Hepatocyte (in vitro differentiated cells): ENCODE data around the gene ARF3. TPM values are rescaled to one million over a fixed set of nuclear protein-coding genes. Genes with fewer than 3 reads are reported as not detected.

Experiments used
- DNase-seq: peaks from one replicate; pipeline ENCODE4 v3.0.0-alpha.2; 2016; ENCODE audit warnings: low spot score
- H2AFZ ChIP-seq: fragments of 200-600 bp; sonication (generic); 2 replicates; pipeline ENCODE4 v1.6.0; 2016; ENCODE audit warnings: antibody characterized with exemption, mild to moderate bottlenecking
- H3K27ac ChIP-seq: fragments of 200-600 bp; sonication (generic); 2 replicates; pipeline ENCODE4 v1.5.1; 2016; ENCODE audit warnings: mild to moderate bottlenecking
- H3K27me3 ChIP-seq: fragments of 200-600 bp; sonication (generic); 2 replicates; pipeline ENCODE4 v1.6.1; 2016
- H3K36me3 ChIP-seq: fragments of 200-600 bp; sonication (generic); replicated peaks from 2 replicates; pipeline ENCODE4 v1.5.1; 2016; ENCODE audit warnings: low read depth; ENCODE audit not compliant: insufficient read depth
- H3K4me1 ChIP-seq: fragments of 200-600 bp; sonication (generic); 2 replicates; pipeline ENCODE4 v1.5.1; 2016; ENCODE audit warnings: mild to moderate bottlenecking, moderate library complexity; ENCODE audit not compliant: insufficient read depth
- H3K4me2 ChIP-seq: fragments of 200-600 bp; sonication (generic); 2 replicates; pipeline ENCODE4 v1.6.0; 2016
- H3K4me3 ChIP-seq: fragments of 200-600 bp; sonication (generic); 2 replicates; pipeline ENCODE4 v1.5.1; 2016; ENCODE audit warnings: mild to moderate bottlenecking
- H3K79me2 ChIP-seq: fragments of 200-600 bp; sonication (generic); 2 replicates; pipeline ENCODE4 v1.6.0; 2017; ENCODE audit warnings: mild to moderate bottlenecking
- H3K9me2 ChIP-seq: fragments of 200-600 bp; sonication (generic); replicated peaks from 2 replicates; pipeline ENCODE4 v1.6.0; 2017; ENCODE audit warnings: mild to moderate bottlenecking; ENCODE audit not compliant: insufficient read depth
- H3K9me3 ChIP-seq: fragments of 200-600 bp; sonication (generic); 2 replicates; pipeline ENCODE4 v1.5.1; 2016; ENCODE audit warnings: low read depth, mild to moderate bottlenecking
- H4K20me1 ChIP-seq: fragments of 200-600 bp; sonication (generic); 2 replicates; pipeline ENCODE4 v1.6.0; 2016; ENCODE audit warnings: mild to moderate bottlenecking; ENCODE audit not compliant: insufficient read depth, poor library complexity, severe bottlenecking
- CTCF ChIP-seq: fragments of 200-600 bp; sonication (generic); IDR thresholded peaks from 2 replicates; pipeline ENCODE4 v1.5.1; 2016; ENCODE audit warnings: antibody characterized with exemption, mild to moderate bottlenecking; ENCODE audit not compliant: poor library complexity
- EZH2 ChIP-seq: fragments of 200-600 bp; sonication (generic); IDR thresholded peaks from 2 replicates; pipeline ENCODE4 v1.6.1; 2016; ENCODE audit warnings: antibody characterized with exemption, mild to moderate bottlenecking, borderline replicate concordance
- EZH2phosphoT487 ChIP-seq: fragments of 200-600 bp; sonication (generic); IDR thresholded peaks from one replicate; pipeline ENCODE4 v1.6.1; 2018; ENCODE audit warnings: antibody characterized with exemption, mild to moderate bottlenecking, low read depth, moderate library complexity; ENCODE audit not compliant: unreplicated experiment, severe bottlenecking
- WGBS: methylation state at CpG from one replicate; pipeline ENCODE4 v1.1.6; 2016; ENCODE audit warnings: low lambda C conversion rate; ENCODE audit errors: missing lambda C conversion rate; 5-methylcytosine and 5-hydroxymethylcytosine counted together
- polyA plus RNA-seq: library from polyadenylated mRNA; unstranded; fragments of >200 nt; fragmentation: Nextera tagmentation; extraction: Ambion mirVana; gene quantifications from 2 replicates; pipeline ENCODE4 v1.2.1, GENCODE V29; 2016
- total RNA-seq: library from RNA; depleted of rRNA; stranded (reverse); fragments of >200 nt; gene quantifications from 2 replicates; pipeline ENCODE4 v1.2.3, GENCODE V29; 2014

The ARF3 gene
- total and polyA plus RNA-seq, 2 experiments from 2014 or later: 57.6 to 71.3 TPM

DNA sequence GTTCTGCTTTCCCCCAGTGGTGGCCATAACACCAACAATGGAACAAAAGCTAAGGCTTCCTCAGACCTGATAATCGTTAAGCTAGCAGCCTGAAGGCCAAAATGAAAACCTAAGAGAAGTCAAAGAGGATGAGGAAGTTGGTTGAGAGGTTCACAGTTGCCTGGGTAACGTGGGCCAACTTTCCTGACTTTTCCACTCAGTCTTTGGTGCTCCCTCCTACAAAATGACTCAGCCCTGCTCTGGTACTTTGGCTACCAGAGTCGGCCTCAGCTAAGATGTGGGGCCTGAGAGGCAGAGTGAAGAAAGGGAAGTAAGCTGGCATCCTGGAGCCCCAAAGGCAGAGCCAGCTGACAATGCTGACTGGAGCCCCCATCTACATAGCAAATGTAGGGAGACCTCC is 17.1 kb downstream of the ARF3 start:
- H3K36me3 ChIP-seq: no peaks in the 10 kb centered on the region
- H3K4me1 ChIP-seq: no peaks in the 10 kb centered on the region
- no peak for TF ChIP-seq EZH2
- no peak for TF ChIP-seq EZH2phosphoT487
- no peak for TF ChIP-seq CTCF
- no peak overlapping the region for H3K4me2 ChIP-seq
- no peaks in the 10 kb centered on the region for H3K27me3 ChIP-seq
- H3K4me3 ChIP-seq: no peak overlapping the region
- H3K9me2 ChIP-seq: no peaks in the 10 kb centered on the region
- H3K27ac ChIP-seq: no peak overlapping the region
- peaks cover 27% of the 10 kb centered on the region for H4K20me1 ChIP-seq
- peaks cover 30% of the 10 kb centered on the region for H3K79me2 ChIP-seq
- DNase-seq: no peak
- 92% methylated on average over 3 of the region's 3 CpGs for WGBS
- H3K9me3 ChIP-seq: no peaks in the 10 kb centered on the region
- H2AFZ ChIP-seq: no peak overlapping the region

DNA sequence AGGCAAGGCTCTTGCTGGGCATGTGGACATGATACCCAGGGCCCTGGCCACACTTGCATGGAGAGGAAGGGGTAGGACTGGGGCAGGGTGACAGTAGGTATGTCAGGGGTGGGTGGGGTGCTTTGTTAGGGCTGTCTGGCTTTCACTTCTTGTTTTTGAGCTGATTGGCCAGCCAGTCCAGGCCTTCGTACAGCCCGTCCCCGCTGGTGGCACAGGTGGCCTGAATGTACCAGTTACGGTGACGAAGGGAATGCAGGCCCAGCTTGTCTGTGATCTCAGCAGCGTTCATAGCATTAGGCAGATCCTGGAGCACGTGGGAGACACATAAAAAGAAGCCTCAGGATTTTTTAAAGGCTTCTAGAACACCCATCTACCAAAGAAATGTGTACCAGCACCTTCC is 18.5 kb downstream of the ARF3 start:
- 97% methylated on average over 7 of the region's 7 CpGs for WGBS
- no peaks in the 10 kb centered on the region for H3K4me1 ChIP-seq
- peaks cover 18% of the 10 kb centered on the region for H3K79me2 ChIP-seq
- H3K36me3 ChIP-seq: no peaks in the 10 kb centered on the region
- H4K20me1 ChIP-seq: peaks cover 17% of the 10 kb centered on the region
- no peak overlapping the region for H3K4me3 ChIP-seq
- DNase-seq: no peak
- no peak overlapping the region for H3K27ac ChIP-seq
- no peak for TF ChIP-seq EZH2
- TF ChIP-seq CTCF: no peak
- TF ChIP-seq EZH2phosphoT487: no peak
- no peaks in the 10 kb centered on the region for H3K27me3 ChIP-seq
- no peak overlapping the region for H3K4me2 ChIP-seq
- no peaks in the 10 kb centered on the region for H3K9me3 ChIP-seq
- no peaks in the 10 kb centered on the region for H3K9me2 ChIP-seq
- H2AFZ ChIP-seq: no peak overlapping the region

DNA sequence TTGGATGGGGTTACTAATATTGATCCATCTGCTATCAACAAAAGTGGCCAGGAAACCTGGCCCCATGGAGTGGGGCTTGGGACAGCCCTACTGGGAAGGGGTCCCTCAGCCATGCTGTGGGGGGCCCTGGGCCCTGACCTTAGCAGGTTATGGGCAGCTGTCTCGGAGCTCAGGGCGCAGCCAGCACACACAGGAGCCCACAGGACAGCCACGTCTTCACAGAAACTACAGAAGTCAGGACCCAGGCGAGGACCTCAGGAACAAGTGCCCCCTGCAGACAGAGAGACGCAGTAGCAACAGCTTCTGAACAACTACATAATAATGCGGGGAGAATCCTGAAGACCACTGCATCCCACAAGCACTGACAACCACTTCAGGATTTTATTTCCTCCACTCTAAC is 20.1 kb downstream of the ARF3 start:
- Histone ChIP-seq H3K9me3 (no peaks in the 10 kb centered on the region), H3K27ac (no peak overlapping the region), H3K4me3 (no peak overlapping the region), H3K9me2 (no peaks in the 10 kb centered on the region), H3K4me1 (no peaks in the 10 kb centered on the region), H3K4me2 (no peak overlapping the region), H3K36me3 (no peaks in the 10 kb centered on the region), H2AFZ (no peak overlapping the region), H3K79me2 (peaks cover 4% of the 10 kb centered on the region), H3K27me3 (no peaks in the 10 kb centered on the region), H4K20me1 (peaks cover 10% of the 10 kb centered on the region)
- no peak for TF ChIP-seq EZH2phosphoT487
- TF ChIP-seq EZH2: no peak
- TF ChIP-seq CTCF: no peak
- DNase-seq: no peak
- WGBS: 78% methylated on average over 6 of the region's 6 CpGs
